HepG2 (cell line): ENCODE data around the gene UBE2O. TPM values are rescaled to one million over a fixed set of nuclear protein-coding genes. Genes with fewer than 3 reads are reported as not detected.

ENCODE experiments used
- ARHGAP35 ChIP-seq: sonication (generic); formaldehyde crosslinking; IDR thresholded peaks from 2 replicates; pipeline ENCODE4 v1.9.0; 2022; ENCODE audit warnings: mild to moderate bottlenecking, inconsistent platforms, moderate library complexity, missing genetic modification reagents, borderline replicate concordance
- EP300 ChIP-seq, 3 experiments: sonication (generic) in 1 of 3; formaldehyde crosslinking in 1 of 3; IDR thresholded peaks; 2 replicates each; pipeline versions ENCODE4 v1.5.1 to v1.6.1; 2011 to 2020; ENCODE audit warnings: low read depth in 2 of 3, low read length in 2 of 3, borderline replicate concordance in 1 of 3, improper control_type of control experiment in 1 of 3, mild to moderate bottlenecking in 1 of 3, missing genetic modification reagents in 1 of 3, moderate library complexity in 1 of 3
- GFI1 ChIP-seq: sonication (generic); formaldehyde crosslinking; IDR thresholded peaks from 2 replicates; pipeline ENCODE4 v1.5.0; 2020; ENCODE audit warnings: missing genetic modification reagents, mild to moderate bottlenecking, borderline replicate concordance
- HDAC2 ChIP-seq: sonication (generic); formaldehyde crosslinking; IDR thresholded peaks from 2 replicates; pipeline ENCODE4 v1.4.0; 2020; ENCODE audit warnings: missing genetic modification reagents
- JUN ChIP-seq: sonication (generic); formaldehyde crosslinking; IDR thresholded peaks from 2 replicates; pipeline ENCODE4 v1.4.0; 2020; ENCODE audit warnings: mild to moderate bottlenecking, missing genetic modification reagents
- MED1 ChIP-seq: sonication (generic); formaldehyde crosslinking; IDR thresholded peaks from 2 replicates; pipeline ENCODE4 v1.4.0; 2020; ENCODE audit warnings: missing genetic modification reagents
- NR2F2 ChIP-seq: IDR thresholded peaks from 2 replicates; pipeline ENCODE4 v1.6.1; 2012; ENCODE audit warnings: low read depth, inconsistent platforms, borderline replicate concordance
- POLR2AphosphoS5 ChIP-seq: IDR thresholded peaks from 2 replicates; pipeline ENCODE4 v1.6.1; 2012; ENCODE audit warnings: low read depth, low read length
- SATB2 ChIP-seq: sonication (generic); formaldehyde crosslinking; IDR thresholded peaks from 2 replicates; pipeline ENCODE4 v1.5.0; 2020; ENCODE audit warnings: missing genetic modification reagents
- SOX5 ChIP-seq: IDR thresholded peaks from 2 replicates; pipeline ENCODE4 v1.6.1; 2016; ENCODE audit warnings: borderline replicate concordance
- SRY ChIP-seq: sonication (generic); formaldehyde crosslinking; IDR thresholded peaks from 2 replicates; pipeline ENCODE4 v1.8.0; 2022; ENCODE audit warnings: mild to moderate bottlenecking, missing genetic modification reagents
- TBX2 ChIP-seq: sonication (generic); formaldehyde crosslinking; IDR thresholded peaks from 2 replicates; pipeline ENCODE4 v1.5.0; 2020; ENCODE audit warnings: missing genetic modification reagents, mild to moderate bottlenecking, borderline replicate concordance
- TOPORS ChIP-seq: sonication (generic); formaldehyde crosslinking; IDR thresholded peaks from 2 replicates; pipeline ENCODE4 v1.8.0; 2023; ENCODE audit warnings: mild to moderate bottlenecking, missing genetic modification reagents
- ZFP36 ChIP-seq: fragments of 150-350 bp; IDR thresholded peaks from 2 replicates; pipeline ENCODE4 v1.6.1; 2018; ENCODE audit warnings: borderline replicate concordance, low read length, low read depth; ENCODE audit not compliant: partially characterized antibody
- ZKSCAN8 ChIP-seq: IDR thresholded peaks from 2 replicates; pipeline ENCODE4 v1.6.1; 2016; ENCODE audit warnings: borderline replicate concordance, missing genetic modification reagents, missing compliant biosample characterization
- ZNF337 ChIP-seq: sonication (generic); formaldehyde crosslinking; IDR thresholded peaks from 2 replicates; pipeline ENCODE4 v1.5.1; 2020; ENCODE audit warnings: missing genetic modification reagents, low read depth, mild to moderate bottlenecking, borderline replicate concordance
- ZNF557 ChIP-seq: sonication (generic); formaldehyde crosslinking; IDR thresholded peaks from 2 replicates; pipeline ENCODE4 v1.4.0; 2020; ENCODE audit warnings: missing genetic modification reagents
- ZNF777 ChIP-seq: sonication (generic); formaldehyde crosslinking; IDR thresholded peaks from 2 replicates; pipeline ENCODE4 v1.4.0; 2020; ENCODE audit warnings: missing genetic modification reagents
- ZNF883 ChIP-seq: sonication (generic); formaldehyde crosslinking; IDR thresholded peaks from 2 replicates; pipeline ENCODE4 v1.5.1; 2020; ENCODE audit warnings: mild to moderate bottlenecking, missing genetic modification reagents; ENCODE audit errors: not compliant biosample characterization
- polyA plus RNA-seq, 8 experiments: library from polyadenylated mRNA; depleted of rRNA in 3 of 8; stranded (reverse) in 7 of 8; unstranded in 1 of 8; fragments of >200 nt; fragmentation: Illumina TruSeq in 4 of 8; extraction: Trizol in 4 of 8; gene quantifications; 2 replicates each; pipeline versions ENCODE4 v1.2.1 to v1.2.3, GENCODE V29; 2011 to 2016; ENCODE audit warnings: low read depth in 4 of 8, missing spikeins in 1 of 8, mixed read lengths in 1 of 8; ENCODE audit not compliant: insufficient read depth in 1 of 8
- total RNA-seq, 5 experiments: library from RNA; depleted of rRNA; stranded (reverse); fragments of >200 nt; fragmentation: Illumina TruSeq; extraction: Trizol; gene quantifications; 2 replicates each; pipeline ENCODE4 v1.2.3, GENCODE V29; 2016; ENCODE audit warnings: low read depth in 1 of 5
- TF ChIP-seq, protein P1 (sequence below): sonication (generic); formaldehyde crosslinking; IDR thresholded peaks from 2 replicates; pipeline ENCODE4 v1.5.0; 2020; ENCODE audit warnings: missing genetic modification reagents
- TF ChIP-seq, protein P2 (sequence below): IDR thresholded peaks from 2 replicates; pipeline ENCODE4 v1.6.1; 2016
- TF ChIP-seq, protein P3 (sequence below): IDR thresholded peaks from 2 replicates; pipeline ENCODE4 v1.6.1; 2016; ENCODE audit warnings: missing genetic modification reagents, missing compliant biosample characterization
- TF ChIP-seq, protein P4 (sequence below): IDR thresholded peaks from 2 replicates; pipeline ENCODE4 v1.6.1; 2012; ENCODE audit warnings: low read length, improper control_type of control experiment
- TF ChIP-seq, protein P5 (sequence below): sonication (generic); formaldehyde crosslinking; IDR thresholded peaks from 2 replicates; pipeline ENCODE4 v1.4.0; 2020; ENCODE audit warnings: missing genetic modification reagents

UBE2O gene
- total and polyA plus RNA-seq, 2 of the 13 experiments (the other 11 are each of a cell fraction or from before 2014, with no cell fraction given) = 21.5 to 23.5 TPM

DNA sequence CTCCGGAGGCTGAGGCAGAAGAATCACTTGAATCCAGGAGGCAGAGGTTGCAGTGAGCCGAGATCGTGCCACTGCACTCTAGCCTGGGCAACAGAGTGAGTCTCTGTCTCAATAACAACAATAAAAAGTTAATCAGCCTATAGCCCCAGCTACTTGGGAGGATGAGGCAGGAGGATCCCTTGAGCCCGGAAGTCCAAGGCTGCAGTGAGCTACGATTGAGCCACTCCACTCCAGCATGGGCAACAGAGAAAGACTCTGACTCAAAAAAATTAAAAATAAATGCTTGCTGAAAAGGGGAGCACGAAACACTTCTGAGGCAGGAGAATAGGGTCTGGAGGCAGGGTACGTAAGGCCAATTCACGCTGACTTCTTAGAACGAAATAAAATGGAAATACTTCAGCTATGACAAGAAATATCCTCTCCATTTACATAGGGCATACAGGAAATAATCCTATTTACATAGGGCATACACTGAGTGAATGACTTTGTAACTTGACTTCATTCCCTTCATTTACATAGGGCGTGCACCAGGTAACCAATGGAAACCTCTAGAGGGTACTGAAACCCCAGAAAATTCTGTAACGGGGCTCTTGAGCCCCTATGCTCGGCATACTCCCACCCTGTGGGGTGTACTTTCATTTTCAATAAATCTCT is 96.0 kb downstream of the UBE2O start (continued):
- TF ChIP-seq, protein P1, sequence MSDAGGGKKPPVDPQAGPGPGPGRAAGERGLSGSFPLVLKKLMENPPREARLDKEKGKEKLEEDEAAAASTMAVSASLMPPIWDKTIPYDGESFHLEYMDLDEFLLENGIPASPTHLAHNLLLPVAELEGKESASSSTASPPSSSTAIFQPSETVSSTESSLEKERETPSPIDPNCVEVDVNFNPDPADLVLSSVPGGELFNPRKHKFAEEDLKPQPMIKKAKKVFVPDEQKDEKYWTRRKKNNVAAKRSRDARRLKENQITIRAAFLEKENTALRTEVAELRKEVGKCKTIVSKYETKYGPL (CRISPR knock-in tag) = no peak
- TF ChIP-seq, protein P2, sequence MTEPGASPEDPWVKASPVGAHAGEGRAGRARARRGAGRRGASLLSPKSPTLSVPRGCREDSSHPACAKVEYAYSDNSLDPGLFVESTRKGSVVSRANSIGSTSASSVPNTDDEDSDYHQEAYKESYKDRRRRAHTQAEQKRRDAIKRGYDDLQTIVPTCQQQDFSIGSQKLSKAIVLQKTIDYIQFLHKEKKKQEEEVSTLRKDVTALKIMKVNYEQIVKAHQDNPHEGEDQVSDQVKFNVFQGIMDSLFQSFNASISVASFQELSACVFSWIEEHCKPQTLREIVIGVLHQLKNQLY = 0 out of 2 replicates have a peak, but pooled peaks have one; percentile 14
- TF ChIP-seq ZNF337 (CRISPR knock-in tag) (no peak), ZKSCAN8 (CRISPR knock-in tag) (no peak), ZNF557 (CRISPR knock-in tag) (no peak), ZNF777 (CRISPR knock-in tag) (no peak), ARHGAP35 (CRISPR knock-in tag) (no peak), POLR2AphosphoS5 (no peak), NR2F2 (no peak), TOPORS (CRISPR knock-in tag) (no peak), JUN (CRISPR knock-in tag) (0 out of 2 replicates have a peak, but pooled peaks have one; percentile 27), HDAC2 (no peak), ZNF883 (CRISPR knock-in tag) (no peak), TBX2 (CRISPR knock-in tag) (0 out of 2 replicates have a peak, but pooled peaks have one; percentile 33), SATB2 (CRISPR knock-in tag) (no peak), MED1 (CRISPR knock-in tag) (peak; percentile 30; the same call in 1 of the 2 replicates), SRY (CRISPR knock-in tag) (no peak), SOX5 (CRISPR knock-in tag) (peak; percentile 10; the same call in 1 of the 2 replicates), ZFP36 (no peak), GFI1 (CRISPR knock-in tag) (0 out of 2 replicates have a peak, but pooled peaks have one; percentile 21), EP300 (IDR thresholded peaks at IDR 0.05; ENCODE audit: low read depth in 2 of 2, low read length in 2 of 2) (0 out of 4 replicates have a peak, but pooled peaks of 1 of the 2 experiments have one; percentile 4), EP300 (CRISPR knock-in tag; IDR thresholded peaks at IDR 0.05; ENCODE audit: borderline replicate concordance) (no peak)
- TF ChIP-seq, protein P3, sequence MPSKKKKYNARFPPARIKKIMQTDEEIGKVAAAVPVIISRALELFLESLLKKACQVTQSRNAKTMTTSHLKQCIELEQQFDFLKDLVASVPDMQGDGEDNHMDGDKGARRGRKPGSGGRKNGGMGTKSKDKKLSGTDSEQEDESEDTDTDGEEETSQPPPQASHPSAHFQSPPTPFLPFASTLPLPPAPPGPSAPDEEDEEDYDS (CRISPR knock-in tag) = no peak; the same call in 1 of the 2 replicates
- TF ChIP-seq, protein P4, sequence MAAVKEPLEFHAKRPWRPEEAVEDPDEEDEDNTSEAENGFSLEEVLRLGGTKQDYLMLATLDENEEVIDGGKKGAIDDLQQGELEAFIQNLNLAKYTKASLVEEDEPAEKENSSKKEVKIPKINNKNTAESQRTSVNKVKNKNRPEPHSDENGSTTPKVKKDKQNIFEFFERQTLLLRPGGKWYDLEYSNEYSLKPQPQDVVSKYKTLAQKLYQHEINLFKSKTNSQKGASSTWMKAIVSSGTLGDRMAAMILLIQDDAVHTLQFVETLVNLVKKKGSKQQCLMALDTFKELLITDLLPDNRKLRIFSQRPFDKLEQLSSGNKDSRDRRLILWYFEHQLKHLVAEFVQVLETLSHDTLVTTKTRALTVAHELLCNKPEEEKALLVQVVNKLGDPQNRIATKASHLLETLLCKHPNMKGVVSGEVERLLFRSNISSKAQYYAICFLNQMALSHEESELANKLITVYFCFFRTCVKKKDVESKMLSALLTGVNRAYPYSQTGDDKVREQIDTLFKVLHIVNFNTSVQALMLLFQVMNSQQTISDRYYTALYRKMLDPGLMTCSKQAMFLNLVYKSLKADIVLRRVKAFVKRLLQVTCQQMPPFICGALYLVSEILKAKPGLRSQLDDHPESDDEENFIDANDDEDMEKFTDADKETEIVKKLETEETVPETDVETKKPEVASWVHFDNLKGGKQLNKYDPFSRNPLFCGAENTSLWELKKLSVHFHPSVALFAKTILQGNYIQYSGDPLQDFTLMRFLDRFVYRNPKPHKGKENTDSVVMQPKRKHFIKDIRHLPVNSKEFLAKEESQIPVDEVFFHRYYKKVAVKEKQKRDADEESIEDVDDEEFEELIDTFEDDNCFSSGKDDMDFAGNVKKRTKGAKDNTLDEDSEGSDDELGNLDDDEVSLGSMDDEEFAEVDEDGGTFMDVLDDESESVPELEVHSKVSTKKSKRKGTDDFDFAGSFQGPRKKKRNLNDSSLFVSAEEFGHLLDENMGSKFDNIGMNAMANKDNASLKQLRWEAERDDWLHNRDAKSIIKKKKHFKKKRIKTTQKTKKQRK = no peak
- TF ChIP-seq, protein P5, sequence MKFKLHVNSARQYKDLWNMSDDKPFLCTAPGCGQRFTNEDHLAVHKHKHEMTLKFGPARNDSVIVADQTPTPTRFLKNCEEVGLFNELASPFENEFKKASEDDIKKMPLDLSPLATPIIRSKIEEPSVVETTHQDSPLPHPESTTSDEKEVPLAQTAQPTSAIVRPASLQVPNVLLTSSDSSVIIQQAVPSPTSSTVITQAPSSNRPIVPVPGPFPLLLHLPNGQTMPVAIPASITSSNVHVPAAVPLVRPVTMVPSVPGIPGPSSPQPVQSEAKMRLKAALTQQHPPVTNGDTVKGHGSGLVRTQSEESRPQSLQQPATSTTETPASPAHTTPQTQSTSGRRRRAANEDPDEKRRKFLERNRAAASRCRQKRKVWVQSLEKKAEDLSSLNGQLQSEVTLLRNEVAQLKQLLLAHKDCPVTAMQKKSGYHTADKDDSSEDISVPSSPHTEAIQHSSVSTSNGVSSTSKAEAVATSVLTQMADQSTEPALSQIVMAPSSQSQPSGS (CRISPR knock-in tag) = no peak
